PC-9 (cell line): Measurements from ENCODE around the gene GBGT1. TPM values are rescaled to one million over a fixed set of nuclear protein-coding genes. Genes with fewer than 3 reads are reported as not detected.

Experiments used
- BruUV-seq: library from RNA; stranded (reverse); fragments of 400-500 nt; replicated peaks from 2 replicates; lab custom pipeline; 2021; lab: Mats Ljungman, UMichigan
- CTCF ChIA-PET: fragments of 300-600 bp; sonication (Branson Sonifier 250); formaldehyde crosslinking; loops from one replicate; lab custom pipeline; 2022; ENCODE audit warnings: antibody characterized with exemption; lab: Charles Lee
- POLR2A ChIA-PET: fragments of 300-600 bp; sonication (Branson Sonifier 250); formaldehyde crosslinking; loops from one replicate; lab custom pipeline; 2022; ENCODE audit warnings: antibody characterized with exemption; ENCODE audit not compliant: unreplicated experiment; lab: Charles Lee
- DNase-seq, 2 experiments: peaks; one replicate each; pipeline versions ENCODE4 v3.0.0 to v3.0.0-alpha.2; 2015 to 2022; ENCODE audit warnings: mixed read lengths in 1 of 2
- H2AFZ ChIP-seq: fragments of 200-600 bp; sonication (generic); 2 replicates; pipeline ENCODE4 v1.8.1; 2017; ENCODE audit warnings: antibody characterized with exemption
- H3F3A ChIP-seq: fragments of 200-600 bp; sonication (generic); 2 replicates; pipeline ENCODE4 v1.8.1; 2017; ENCODE audit warnings: antibody characterized with exemption, mild to moderate bottlenecking, low read depth; ENCODE audit not compliant: insufficient read depth
- H3K27ac ChIP-seq: fragments of 200-600 bp; sonication (generic); 2 replicates; pipeline ENCODE4 v1.6.1; 2016; ENCODE audit warnings: mixed run types
- H3K27me3 ChIP-seq: fragments of 200-600 bp; sonication (generic); 2 replicates; pipeline ENCODE4 v1.6.1; 2016; ENCODE audit warnings: low read depth, mixed run types; ENCODE audit not compliant: insufficient read depth
- H3K36me3 ChIP-seq: fragments of 200-600 bp; sonication (generic); 2 replicates; pipeline ENCODE4 v1.6.1; 2016; ENCODE audit warnings: low read depth, mixed run types
- H3K4me1 ChIP-seq: fragments of 200-600 bp; sonication (generic); replicated peaks from 2 replicates; pipeline ENCODE4 v1.6.1; 2016; ENCODE audit warnings: mixed run types; ENCODE audit not compliant: insufficient read depth
- H3K4me2 ChIP-seq: fragments of 200-600 bp; sonication (generic); 2 replicates; pipeline ENCODE4 v1.6.1; 2017; ENCODE audit warnings: mixed run types
- H3K4me3 ChIP-seq: fragments of 200-600 bp; sonication (generic); 2 replicates; pipeline ENCODE4 v1.6.1; 2016; ENCODE audit warnings: mixed run types
- H3K79me2 ChIP-seq: fragments of 200-600 bp; sonication (generic); 2 replicates; pipeline ENCODE4 v1.6.1; 2017; ENCODE audit warnings: low read depth, mixed run types
- H3K9me2 ChIP-seq: fragments of 200-600 bp; sonication (generic); 2 replicates; pipeline ENCODE4 v1.8.1; 2017; ENCODE audit warnings: mild to moderate bottlenecking; ENCODE audit not compliant: insufficient read depth
- H3K9me3 ChIP-seq: fragments of 200-600 bp; sonication (generic); 2 replicates; pipeline ENCODE4 v1.8.1; 2016; ENCODE audit warnings: low read depth; ENCODE audit not compliant: insufficient read depth
- H4K20me1 ChIP-seq: fragments of 200-600 bp; sonication (generic); 2 replicates; pipeline ENCODE4 v1.8.1; 2017; ENCODE audit not compliant: insufficient read depth
- EZH2 ChIP-seq: fragments of 200-600 bp; sonication (generic); IDR thresholded peaks from 2 replicates; pipeline ENCODE4 v1.8.0; 2017; ENCODE audit warnings: antibody characterized with exemption, low read depth
- intact Hi-C: fragments of 100-400 bp; cut with micrococcal nuclease; formaldehyde crosslinking; loops from one replicate; pipeline ENCODE4 v1.10.0; 2022; ENCODE audit not compliant: unreplicated experiment
- total RNA-seq: library from RNA; stranded (reverse); gene quantifications from 2 replicates; pipeline ENCODE4 v1.2.3, GENCODE V29; 2021
- TF ChIP-seq, protein P1 (sequence below): fragments of 200-600 bp; sonication (generic); conservative IDR thresholded peaks from 2 replicates; pipeline ENCODE4 v1.6.1; 2017; ENCODE audit warnings: mixed run types, antibody characterized with exemption, mild to moderate bottlenecking, moderate library complexity

Gene GBGT1
- total RNA-seq, 1 experiment from 2014 or later, result 1.2 TPM

- intact Hi-C loops, result loop anchor here (1.0 kb wide), 2 partner anchors 18 to 23 kb away; no protein-coding TSS in a partner anchor
- Histone ChIP-seq H2AFZ (0 out of 2 replicates have a peak within 1 kb of the TSS, but pooled peaks have one; percentile 49), H4K20me1 (peaks cover 17% of the 10 kb centered on the region; the same call in 1 of the 2 replicates), H3F3A (peaks cover 12% of the 10 kb centered on the region; the same call in 1 of the 2 replicates), H3K36me3 (no peaks in the 10 kb centered on the region), H3K27ac (peak within 1 kb of the TSS; percentile 64), H3K9me2 (no peaks in the 10 kb centered on the region), H3K9me3 (no peaks in the 10 kb centered on the region), H3K4me1 (peaks cover 15% of the 10 kb centered on the region), H3K4me2 (peak within 1 kb of the TSS; percentile 91), H3K27me3 (no peaks in the 10 kb centered on the region), H3K79me2 (no peaks in the 10 kb centered on the region), H3K4me3 (peak within 1 kb of the TSS; percentile 67)
- DNase-seq, result peak; percentile 85 to 87
- ChIA-PET POLR2A (no interaction called here), CTCF (no interaction called here)
- TF ChIP-seq EZH2, result no peak
- TF ChIP-seq, protein P1, sequence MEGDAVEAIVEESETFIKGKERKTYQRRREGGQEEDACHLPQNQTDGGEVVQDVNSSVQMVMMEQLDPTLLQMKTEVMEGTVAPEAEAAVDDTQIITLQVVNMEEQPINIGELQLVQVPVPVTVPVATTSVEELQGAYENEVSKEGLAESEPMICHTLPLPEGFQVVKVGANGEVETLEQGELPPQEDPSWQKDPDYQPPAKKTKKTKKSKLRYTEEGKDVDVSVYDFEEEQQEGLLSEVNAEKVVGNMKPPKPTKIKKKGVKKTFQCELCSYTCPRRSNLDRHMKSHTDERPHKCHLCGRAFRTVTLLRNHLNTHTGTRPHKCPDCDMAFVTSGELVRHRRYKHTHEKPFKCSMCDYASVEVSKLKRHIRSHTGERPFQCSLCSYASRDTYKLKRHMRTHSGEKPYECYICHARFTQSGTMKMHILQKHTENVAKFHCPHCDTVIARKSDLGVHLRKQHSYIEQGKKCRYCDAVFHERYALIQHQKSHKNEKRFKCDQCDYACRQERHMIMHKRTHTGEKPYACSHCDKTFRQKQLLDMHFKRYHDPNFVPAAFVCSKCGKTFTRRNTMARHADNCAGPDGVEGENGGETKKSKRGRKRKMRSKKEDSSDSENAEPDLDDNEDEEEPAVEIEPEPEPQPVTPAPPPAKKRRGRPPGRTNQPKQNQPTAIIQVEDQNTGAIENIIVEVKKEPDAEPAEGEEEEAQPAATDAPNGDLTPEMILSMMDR, result no peak
- BruUV-seq, result no TSS peak
These were observed 42.4 kb downstream of the GBGT1 start, which contains the start of gene RALGDS for GRCh38 chr9:133121198-133121914. Gene RALGDS (minus strand): TSS chr9:133121240. CDS start chr9:133121154, 86 bp downstream.

DNA sequence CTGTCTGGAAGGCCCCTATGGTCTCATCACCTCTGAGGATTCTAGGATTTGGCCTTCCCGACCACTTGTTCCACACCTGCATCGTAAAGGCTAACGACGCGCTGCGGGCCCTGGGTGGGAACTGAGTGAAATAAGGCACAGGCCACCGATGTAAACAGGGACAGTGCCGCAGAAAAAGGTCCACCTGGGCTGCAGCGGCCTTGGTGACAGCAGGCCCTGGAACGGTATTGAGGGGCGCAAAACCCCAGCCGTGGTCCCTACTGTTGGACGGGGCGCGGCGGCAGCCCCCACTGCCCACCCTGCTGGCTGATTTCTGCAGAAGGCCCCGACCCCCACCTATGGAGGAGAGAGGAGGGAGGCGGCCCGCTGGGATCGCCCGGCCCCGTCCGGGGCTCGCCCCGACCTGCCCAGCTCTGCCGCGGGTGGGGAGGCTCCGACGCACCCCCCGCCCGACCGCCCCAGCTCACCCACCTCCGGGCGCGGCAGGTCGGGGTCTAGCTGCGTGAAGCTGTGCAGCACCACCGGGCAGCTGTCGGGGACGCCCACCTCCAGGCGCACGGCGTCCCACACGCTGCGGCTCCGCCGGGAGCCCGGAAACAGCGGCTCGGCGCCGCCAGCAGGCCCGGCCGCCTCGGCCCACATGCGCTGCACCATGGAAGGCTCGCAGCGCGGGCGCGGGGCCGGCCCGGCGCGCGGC, 43.1 kb downstream of the GBGT1 start:
- H4K20me1 ChIP-seq, result peaks cover 22% of the 10 kb centered on the region; the same call in 1 of the 2 replicates
- no peaks in the 10 kb centered on the region for H3K9me2 ChIP-seq
- peaks cover 15% of the 10 kb centered on the region for H3K4me1 ChIP-seq
- no TSS peak for BruUV-seq
- ChIA-PET CTCF (no interaction called here), POLR2A (no interaction called here)
- H3K9me3 ChIP-seq, result no peaks in the 10 kb centered on the region
- H3F3A ChIP-seq, result peaks cover 12% of the 10 kb centered on the region; the same call in 1 of the 2 replicates
- H3K4me2 ChIP-seq, result peak overlapping the region; percentile 91
- peak overlapping the region; percentile 67 for H3K4me3 ChIP-seq
- no peaks in the 10 kb centered on the region for H3K79me2 ChIP-seq
- intact Hi-C loops, result loop anchor here (1.0 kb wide), 2 partner anchors 17 to 24 kb away; no protein-coding TSS in a partner anchor
- H3K27me3 ChIP-seq, result no peaks in the 10 kb centered on the region
- TF ChIP-seq, protein P1, result no peak
- TF ChIP-seq EZH2, result no peak
- H3K27ac ChIP-seq, result no peak overlapping the region
- no peaks in the 10 kb centered on the region for H3K36me3 ChIP-seq
- no peak for DNase-seq
- no peak overlapping the region for H2AFZ ChIP-seq

GRCh38 chr9:133119846-133120500, 43.7 kb downstream of the GBGT1 start:
- no peak for TF ChIP-seq EZH2
- TF ChIP-seq, protein P1, result no peak
- no peaks in the 10 kb centered on the region for H3K9me3 ChIP-seq
- H3K27me3 ChIP-seq, result no peaks in the 10 kb centered on the region
- H3K79me2 ChIP-seq, result no peaks in the 10 kb centered on the region
- CTCF ChIA-PET, result no interaction called here
- no peaks in the 10 kb centered on the region for H3K36me3 ChIP-seq
- H3K27ac ChIP-seq, result no peak overlapping the region
- H3K4me3 ChIP-seq, result peak overlapping the region; percentile 67; the same call in 1 of the 2 replicates
- peaks cover 14% of the 10 kb centered on the region; the same call in 1 of the 2 replicates for H3F3A ChIP-seq
- peaks cover 29% of the 10 kb centered on the region for H4K20me1 ChIP-seq
- POLR2A ChIA-PET, result no interaction called here
- no TSS peak for BruUV-seq
- intact Hi-C loops, result no loop called here
- no peak overlapping the region for H2AFZ ChIP-seq
- no peaks in the 10 kb centered on the region for H3K9me2 ChIP-seq
- H3K4me1 ChIP-seq, result peaks cover 15% of the 10 kb centered on the region
- peak overlapping the region; percentile 91 for H3K4me2 ChIP-seq
- no peak for DNase-seq
